CD14-positive monocyte (primary cell): ENCODE data around the gene SLC35F4. TPM values are rescaled to one million over a fixed set of nuclear protein-coding genes. Genes with fewer than 3 reads are reported as not detected.
"Not testable (repeated sequence)": the region's sequence is repeated elsewhere in the genome, so short reads cannot be mapped to it uniquely, and the experiment has no call there.

Experiments
- DNase-seq, 3 donors: peaks; one replicate each; pipeline ENCODE4 v3.0.0-alpha.2; 2011 to 2022
- H2AFZ ChIP-seq: 2 replicates; pipeline ENCODE4 v1.6.0; 2012; ENCODE audit warnings: mild to moderate bottlenecking, low read depth, low read length, inconsistent platforms; ENCODE audit not compliant: insufficient read depth, poor library complexity, severe bottlenecking
- H3K27ac ChIP-seq, 2 donors: 1 replicate in 1 of 2; 2 replicates in 1 of 2; pipeline ENCODE4 v1.5.1; 2012 to 2013; ENCODE audit warnings: low read length in 2 of 2, control low read depth in 1 of 2, inconsistent platforms in 1 of 2, low read depth in 1 of 2, mild to moderate bottlenecking in 1 of 2
- H3K27me3 ChIP-seq, 2 donors: one replicate each; pipeline versions ENCODE4 v1.6.0 to v1.6.1; 2011 to 2013; ENCODE audit warnings: low read length in 2 of 2; ENCODE audit not compliant: control insufficient read depth in 2 of 2, insufficient read depth in 2 of 2
- H3K36me3 ChIP-seq, 2 donors: replicated peaks in 1 of 2; 1 replicate in 1 of 2; 2 replicates in 1 of 2; pipeline versions ENCODE4 v1.5.1 to v1.6.1; 2012 to 2013; ENCODE audit warnings: low read length in 2 of 2, control low read depth in 1 of 2, inconsistent platforms in 1 of 2, mild to moderate bottlenecking in 1 of 2; ENCODE audit not compliant: insufficient read depth in 2 of 2, control insufficient read depth in 1 of 2
- H3K4me1 ChIP-seq, 2 donors: 1 replicate in 1 of 2; 2 replicates in 1 of 2; pipeline versions ENCODE4 v1.5.1 to v1.6.1; 2012 to 2013; ENCODE audit warnings: low read length in 2 of 2, control low read depth in 1 of 2, inconsistent platforms in 1 of 2, mild to moderate bottlenecking in 1 of 2, moderate library complexity in 1 of 2; ENCODE audit not compliant: insufficient read depth in 2 of 2, control insufficient read depth in 1 of 2
- H3K4me2 ChIP-seq: replicated peaks from 2 replicates; pipeline ENCODE3; 2012; ENCODE audit warnings: low read length, moderate library complexity, mild to moderate bottlenecking; ENCODE audit not compliant: poor library complexity, severe bottlenecking; ENCODE audit errors: extremely low read depth
- H3K4me3 ChIP-seq, 3 experiments: fragments of 200-600 bp in 1 of 3; sonication (generic) in 1 of 3; replicated peaks in 1 of 3; 1 replicate in 2 of 3; 2 replicates in 1 of 3; pipeline ENCODE4 v1.5.1; 2011 to 2013; ENCODE audit warnings: low read length in 3 of 3, mild to moderate bottlenecking in 3 of 3, control low read depth in 2 of 3, low read depth in 2 of 3, inconsistent platforms in 1 of 3, moderate library complexity in 1 of 3
- H3K79me2 ChIP-seq: 2 replicates; pipeline ENCODE4 v1.6.0; 2012; ENCODE audit warnings: mild to moderate bottlenecking, control low read depth, inconsistent platforms, low read length, moderate library complexity; ENCODE audit not compliant: insufficient read depth
- H3K9ac ChIP-seq: 2 replicates; pipeline ENCODE4 v1.6.0; 2017; ENCODE audit warnings: low read length, mild to moderate bottlenecking; ENCODE audit not compliant: insufficient read depth, poor library complexity, severe bottlenecking
- H3K9me3 ChIP-seq, 2 donors: replicated peaks in 1 of 2; 1 replicate in 1 of 2; 2 replicates in 1 of 2; pipeline versions ENCODE4 v1.5.1 to v1.6.1; 2012 to 2013; ENCODE audit warnings: low read length in 2 of 2, control low read depth in 1 of 2; ENCODE audit not compliant: control insufficient read depth in 1 of 2, insufficient read depth in 1 of 2
- H4K20me1 ChIP-seq: 2 replicates; pipeline ENCODE4 v1.6.0; 2012; ENCODE audit warnings: mild to moderate bottlenecking, low read length, control low read depth, moderate library complexity; ENCODE audit not compliant: insufficient read depth
- H3K27ac Mint-ChIP-seq, 7 donors: one replicate each; pipeline ENCODE4 v1.8.0; 2020; ENCODE audit warnings: mild to moderate bottlenecking in 7 of 7, mixed read lengths in 7 of 7, moderate library complexity in 6 of 7, inconsistent platforms in 2 of 7
- H3K27me3 Mint-ChIP-seq, 3 donors: one replicate each; pipeline ENCODE4 v1.8.0; 2021 to 2022; ENCODE audit warnings: low read depth in 3 of 3, mild to moderate bottlenecking in 3 of 3, mixed read lengths in 3 of 3, moderate library complexity in 3 of 3, inconsistent platforms in 1 of 3
- H3K36me3 Mint-ChIP-seq, 2 donors: one replicate each; pipeline ENCODE4 v1.8.0; 2020; ENCODE audit warnings: mixed read lengths in 2 of 2, inconsistent platforms in 1 of 2, mild to moderate bottlenecking in 1 of 2
- H3K4me1 Mint-ChIP-seq: one replicate; pipeline ENCODE4 v1.8.0; 2020; ENCODE audit warnings: mild to moderate bottlenecking, mixed read lengths
- H3K4me3 Mint-ChIP-seq, 2 donors: one replicate each; pipeline ENCODE4 v1.8.0; 2020; ENCODE audit warnings: mild to moderate bottlenecking in 2 of 2, mixed read lengths in 2 of 2, moderate library complexity in 1 of 2
- H3K9me3 Mint-ChIP-seq, 7 donors: one replicate each; pipeline ENCODE4 v1.8.0; 2020 to 2022; ENCODE audit warnings: mixed read lengths in 7 of 7, mild to moderate bottlenecking in 6 of 7, moderate library complexity in 6 of 7, inconsistent platforms in 2 of 7
- CTCF ChIP-seq: fragments of 200-600 bp; IDR thresholded peaks from one replicate; pipeline ENCODE4 v1.8.0; 2022; ENCODE audit warnings: antibody characterized with exemption, mild to moderate bottlenecking
- WGBS: methylation state at CpG from one replicate; pipeline ENCODE4 v1.1.5; 2013; ENCODE audit warnings: missing lambda C conversion rate; ENCODE audit not compliant: insufficient coverage; 5-methylcytosine and 5-hydroxymethylcytosine counted together
- intact Hi-C, 2 donors: fragments of 100-400 bp; cut with micrococcal nuclease; formaldehyde crosslinking; loops; one replicate each; pipeline versions ENCODE4 v1.15.0 to v1.15.1; 2023
- polyA plus RNA-seq, 3 donors: library from polyadenylated mRNA; depleted of rRNA in 1 of 3; unstranded in 2 of 3; stranded (reverse) in 1 of 3; fragments of 300-500 nt in 2 of 3; fragments of >200 nt in 1 of 3; fragmentation: Illumina TruSeq in 2 of 3; gene quantifications; 1 replicate in 2 of 3; 2 replicates in 1 of 3; pipeline ENCODE4 v1.2.3, GENCODE V29; 2012 to 2021

SLC35F4 gene
- polyA plus RNA-seq, 3 donors, result not detected

DNA sequence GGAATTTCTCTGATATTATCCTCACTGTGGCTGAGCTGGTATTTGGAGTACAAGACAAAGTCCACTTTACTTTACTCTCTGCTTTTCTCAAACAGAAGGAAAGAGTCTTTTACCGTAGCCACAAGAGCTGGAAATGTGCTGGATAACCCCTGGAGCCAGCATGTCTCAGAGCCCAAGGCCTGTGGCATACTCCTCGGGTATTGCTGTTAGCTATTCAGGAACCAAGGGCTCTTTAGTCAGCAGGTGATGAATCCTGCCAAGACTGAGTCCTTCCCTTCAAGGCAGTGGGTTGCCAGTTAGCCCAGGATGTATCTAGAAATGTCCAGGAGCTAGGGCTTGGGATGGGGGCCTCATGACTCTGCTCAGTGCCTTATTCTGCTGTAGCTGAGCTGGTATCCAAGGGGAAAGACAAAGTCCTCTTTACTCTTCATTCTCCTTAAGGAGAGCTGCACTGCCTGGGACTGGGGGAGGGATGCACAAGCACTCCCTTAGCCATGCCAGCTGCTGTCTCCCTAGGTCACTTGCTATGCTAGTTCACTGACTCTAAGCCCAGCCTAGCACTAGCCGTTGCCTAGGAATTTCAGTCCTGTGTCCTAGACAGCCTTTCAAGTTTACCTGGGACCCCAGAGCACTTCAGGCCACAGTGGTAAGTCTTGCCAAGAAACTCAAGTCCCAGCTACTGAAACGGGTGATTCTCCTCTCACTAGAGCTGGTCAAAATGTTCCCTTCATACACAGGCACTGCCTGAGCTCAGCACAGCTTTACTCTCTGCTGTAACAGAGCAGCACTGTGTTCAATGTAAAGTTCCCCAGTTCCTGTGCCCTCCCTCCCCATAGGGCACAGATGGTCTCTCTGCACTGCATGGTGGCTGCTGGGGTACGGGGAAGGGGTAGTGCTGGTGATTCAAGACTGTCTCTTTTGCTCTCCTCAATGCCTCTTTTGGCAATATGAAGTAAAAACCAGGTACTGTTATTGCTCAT is 136.4 kb downstream of the SLC35F4 start:
- no peak for TF ChIP-seq CTCF
- Histone ChIP-seq H2AFZ (no peak overlapping the region), H3K9ac (no peak overlapping the region), H3K27ac (no peak overlapping the region), H3K79me2 (no peaks in the 10 kb centered on the region), H3K9me3 (peaks cover 0 to 12% of the 10 kb centered on the region in 2 donors), H3K36me3 (no peaks in the 10 kb centered on the region), H3K4me1 (no peaks in the 10 kb centered on the region), H3K4me3 (no peak overlapping the region), H3K27me3 (no peaks in the 10 kb centered on the region), H3K4me2 (no peak overlapping the region), H4K20me1 (no peaks in the 10 kb centered on the region)
- H3K36me3 Mint-ChIP-seq, result no peaks in the 10 kb centered on the region
- WGBS, result 77% methylated on average over 4 of the region's 5 CpGs
- no peak overlapping the region for H3K4me3 Mint-ChIP-seq
- H3K27me3 Mint-ChIP-seq, result no peaks in the 10 kb centered on the region
- DNase-seq, result no peak
- intact Hi-C loops, result no loop called here
- H3K4me1 Mint-ChIP-seq, result no peaks in the 10 kb centered on the region
- H3K27ac Mint-ChIP-seq, result no peak overlapping the region
- peaks cover 0 to 16% (median 9%) of the 10 kb centered on the region in 7 donors for H3K9me3 Mint-ChIP-seq

DNA sequence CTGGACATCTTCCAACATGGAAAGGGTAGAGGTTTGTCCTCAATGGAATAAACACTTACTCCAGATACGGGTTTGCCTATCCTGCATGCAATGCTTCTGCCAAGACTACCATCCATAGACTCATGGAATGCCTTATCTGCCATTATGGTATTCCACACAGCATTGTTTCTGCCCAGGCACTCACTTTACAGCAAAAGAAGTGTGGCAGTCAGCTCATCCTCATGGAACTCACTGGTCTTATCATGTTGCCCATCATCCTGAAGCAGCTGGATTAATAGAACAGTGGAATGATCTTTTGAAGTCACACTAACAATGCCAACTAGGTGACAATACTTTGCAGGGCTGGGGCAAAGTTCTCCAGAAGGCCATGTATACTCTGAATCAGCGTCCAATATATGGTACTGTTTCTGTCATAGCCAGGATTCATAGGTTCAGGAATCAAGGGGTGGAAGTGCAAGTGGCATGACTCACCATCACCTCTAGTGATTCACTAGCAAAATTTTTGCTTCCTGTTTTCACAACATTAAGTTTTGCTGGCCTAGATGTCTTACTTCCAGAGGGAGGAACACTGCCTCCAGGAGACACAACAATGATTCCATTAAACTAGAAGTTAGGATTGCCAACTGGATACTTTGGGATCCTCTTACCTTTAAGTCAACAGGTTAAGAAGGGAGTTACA is 140.4 kb downstream of the SLC35F4 start:
- Histone ChIP-seq H3K4me2 (no peak overlapping the region), H3K4me3 (no peak overlapping the region), H3K36me3 (no peaks in the 10 kb centered on the region), H3K27ac (no peak overlapping the region), H4K20me1 (no peaks in the 10 kb centered on the region), H2AFZ (no peak overlapping the region), H3K27me3 (no peaks in the 10 kb centered on the region), H3K9me3 (peaks cover 0 to 12% of the 10 kb centered on the region in 2 donors), H3K4me1 (no peaks in the 10 kb centered on the region), H3K79me2 (no peaks in the 10 kb centered on the region), H3K9ac (no peak overlapping the region)
- H3K4me1 Mint-ChIP-seq, result no peaks in the 10 kb centered on the region
- DNase-seq, result no peak
- no peak overlapping the region for H3K4me3 Mint-ChIP-seq
- TF ChIP-seq CTCF, result no peak
- H3K27ac Mint-ChIP-seq, result no peak overlapping the region
- 80% methylated on average over 2 of the region's 2 CpGs for WGBS
- intact Hi-C loops, result no loop called here
- H3K9me3 Mint-ChIP-seq, result peaks cover 6 to 27% (median 12%) of the 10 kb centered on the region in 7 donors
- H3K27me3 Mint-ChIP-seq, result peaks cover 0 to 1% (median 0%) of the 10 kb centered on the region in 3 donors
- no peaks in the 10 kb centered on the region for H3K36me3 Mint-ChIP-seq

GRCh38 chr14:57722141-57722540 is 143.8 kb downstream of the SLC35F4 start:
- H3K9ac ChIP-seq, intact Hi-C loops, H3K4me3 ChIP-seq, H3K79me2 ChIP-seq, DNase-seq, H3K27me3 Mint-ChIP-seq, H3K36me3 Mint-ChIP-seq, H4K20me1 ChIP-seq, H2AFZ ChIP-seq, H3K36me3 ChIP-seq, H3K4me3 Mint-ChIP-seq, H3K4me1 ChIP-seq, H3K27ac ChIP-seq, H3K27ac Mint-ChIP-seq, H3K27me3 ChIP-seq, H3K9me3 ChIP-seq, H3K4me2 ChIP-seq, H3K4me1 Mint-ChIP-seq: not testable (repeated sequence)
- peaks cover 4 to 27% (median 10%) of the 10 kb centered on the region in 7 donors for H3K9me3 Mint-ChIP-seq
